HG03457 (cell line): Measurements from ENCODE around the gene GSE1.

Experiments
- ATAC-seq: cut with Tn5 transposase; IDR thresholded peaks from one replicate; pipeline ENCODE4 v1.9.1; 2021; ENCODE audit warnings: moderate number of reproducible peaks; ENCODE audit not compliant: unreplicated experiment

GSE1 gene

DNA sequence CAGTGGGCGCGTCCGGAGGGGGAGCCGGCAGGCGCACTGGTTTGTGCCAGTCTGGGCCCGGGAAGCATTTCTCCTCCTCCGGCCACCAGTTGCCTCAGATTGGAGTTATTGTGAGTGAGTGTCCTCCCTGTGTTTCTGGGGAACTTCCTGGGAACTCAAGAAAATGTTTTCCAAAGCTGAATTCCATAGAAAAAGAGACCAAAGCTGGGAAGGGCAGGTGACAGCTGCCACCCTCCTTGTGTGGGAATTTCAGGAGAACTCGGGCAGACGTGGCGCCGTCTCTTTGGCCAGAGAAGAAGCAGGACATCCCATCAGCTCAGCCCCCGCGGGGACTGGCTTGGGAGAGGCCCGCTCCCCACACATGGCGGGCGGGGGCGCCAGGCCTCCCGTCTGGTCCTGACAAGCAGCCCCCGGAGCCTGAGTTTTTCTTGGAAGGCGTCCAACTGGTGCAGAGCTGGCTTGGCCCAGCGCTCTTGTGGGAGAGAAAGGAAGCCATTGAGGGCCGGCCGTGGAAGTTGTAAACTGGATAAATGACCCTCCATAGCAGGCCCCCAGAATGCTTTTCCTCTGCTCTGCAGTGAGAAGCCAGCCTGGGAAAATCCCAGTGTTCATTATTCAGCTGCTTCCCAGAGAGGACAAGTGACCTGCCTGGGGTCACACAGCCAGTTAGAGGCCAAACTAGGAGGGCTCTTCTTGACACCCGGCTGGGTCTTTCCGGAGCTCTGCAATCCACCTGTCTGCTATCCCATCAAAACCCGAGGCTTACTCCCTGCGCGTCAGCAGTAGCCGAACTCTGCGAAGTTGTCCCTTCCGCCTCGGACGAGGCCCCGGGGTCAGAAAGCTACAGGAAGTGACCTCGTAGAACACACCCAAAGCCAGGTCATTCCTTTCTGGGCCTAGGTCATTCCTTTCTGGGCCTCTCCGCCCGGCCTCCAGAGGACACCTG is 39.2 kb upstream of the GSE1 start:
- ATAC-seq, result no peak

DNA sequence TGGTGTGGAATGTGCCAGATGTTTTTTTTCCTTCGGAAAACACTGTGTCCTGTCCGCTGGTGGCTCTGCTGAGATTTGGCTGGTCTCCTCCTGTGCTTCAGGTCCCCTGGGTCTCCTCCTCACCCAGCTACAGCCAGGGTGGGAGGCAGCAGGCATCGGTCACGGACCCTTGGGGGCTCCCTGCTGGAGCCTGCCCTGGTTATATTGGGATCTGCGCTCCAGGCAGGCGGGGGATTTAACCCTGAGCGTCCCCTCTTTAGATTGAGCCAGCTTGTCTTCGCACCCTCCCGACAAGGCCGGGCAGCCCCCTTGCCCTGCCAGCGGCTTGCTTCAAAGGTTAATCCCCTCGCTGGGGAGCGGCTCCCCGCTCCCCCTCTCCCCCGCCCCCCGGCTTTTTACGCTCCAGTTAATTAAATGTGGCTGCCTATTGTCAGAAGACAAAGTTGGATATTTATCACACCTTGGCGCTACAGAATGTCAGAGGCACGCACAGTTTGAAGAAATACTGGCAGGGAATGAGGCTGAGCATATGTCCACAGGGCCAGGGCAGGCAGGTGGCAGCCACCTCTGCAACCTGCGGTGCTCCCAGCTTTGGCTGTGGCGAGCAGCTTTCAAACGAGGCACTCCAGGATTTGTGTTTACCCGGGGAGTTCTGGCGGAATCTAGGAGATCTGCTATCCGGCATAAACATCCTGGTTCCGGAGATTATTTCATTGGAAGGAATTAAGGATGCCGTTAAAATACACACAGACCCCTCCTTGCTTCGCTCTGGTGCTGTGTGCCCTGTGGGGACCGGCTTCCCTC is 38.2 kb upstream of the GSE1 start:
- ATAC-seq, result no peak

DNA sequence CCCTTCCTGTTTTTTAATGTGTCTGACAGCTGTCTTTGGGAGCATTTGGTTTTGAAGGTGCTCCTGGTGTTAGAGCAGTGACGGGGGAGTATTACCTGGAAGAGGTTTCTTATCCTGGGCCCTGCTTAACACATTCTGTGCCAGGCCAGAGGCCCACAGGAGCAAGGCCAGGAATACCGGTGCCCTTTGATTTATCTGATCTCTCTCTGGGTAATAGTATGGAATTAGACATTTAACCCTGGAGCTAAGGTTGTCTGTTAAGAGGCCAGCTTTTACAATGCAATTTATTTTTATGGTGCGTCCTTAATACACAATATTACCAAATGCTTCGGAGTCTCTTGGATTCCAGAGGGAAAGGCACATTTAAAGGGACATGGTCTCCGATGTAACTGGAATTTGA is 37.2 kb upstream of the GSE1 start:
- no peak for ATAC-seq

DNA sequence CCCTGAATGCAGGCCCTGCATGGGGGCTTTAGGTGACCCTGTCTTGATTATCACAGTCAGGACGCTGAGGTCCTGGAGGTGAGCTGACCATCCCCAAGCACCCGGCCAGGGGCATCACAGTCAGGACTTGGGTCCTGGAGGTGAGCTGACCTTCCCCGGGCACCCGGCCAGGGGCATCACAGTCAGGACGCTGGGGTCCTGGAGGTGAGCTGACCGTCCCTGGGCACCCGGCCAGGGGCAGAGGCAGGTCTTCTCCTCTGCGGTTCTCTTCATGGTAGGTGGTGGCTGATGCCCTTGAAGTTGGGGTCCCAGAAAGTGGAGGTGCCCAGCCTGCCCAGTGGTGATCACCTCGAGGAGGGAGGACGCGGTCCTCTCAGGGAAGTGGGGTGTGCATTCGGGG is 36.2 kb upstream of the GSE1 start:
- ATAC-seq, result no peak

DNA sequence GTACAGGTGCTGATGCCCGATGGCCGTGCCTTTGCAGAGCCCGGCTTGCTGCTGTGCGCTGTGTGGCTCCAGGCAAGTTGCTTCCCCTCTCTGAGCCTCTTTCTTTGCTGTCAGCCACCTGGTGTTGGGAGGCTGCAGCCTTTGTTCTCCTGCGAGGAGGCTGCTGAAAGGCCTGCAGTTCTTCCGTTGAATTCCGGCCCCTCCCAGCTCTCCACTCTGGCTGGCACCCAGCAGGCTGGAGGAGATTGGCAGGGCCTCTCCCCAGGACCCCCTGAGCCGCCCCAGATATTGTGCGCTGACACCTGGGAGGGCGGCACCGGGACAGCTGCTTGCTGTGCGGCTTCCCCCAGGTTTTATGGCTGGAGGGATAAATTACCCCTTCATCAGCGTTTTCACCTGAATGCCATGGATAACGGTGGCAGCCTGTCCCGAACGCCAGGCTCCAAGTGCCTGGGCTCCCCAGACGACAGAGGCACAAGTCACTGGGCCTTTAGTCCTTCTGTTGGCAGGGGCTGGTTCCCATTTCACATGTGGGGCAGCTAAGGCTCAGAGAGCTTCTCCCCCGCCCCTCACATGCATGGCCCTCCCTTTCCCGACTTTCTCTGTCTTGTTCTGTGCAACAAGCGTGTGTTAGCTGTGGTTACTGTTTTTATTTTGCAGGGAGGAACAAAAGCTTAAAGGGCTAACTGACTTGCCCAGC is 35.1 kb upstream of the GSE1 start:
- ATAC-seq, result no peak

DNA sequence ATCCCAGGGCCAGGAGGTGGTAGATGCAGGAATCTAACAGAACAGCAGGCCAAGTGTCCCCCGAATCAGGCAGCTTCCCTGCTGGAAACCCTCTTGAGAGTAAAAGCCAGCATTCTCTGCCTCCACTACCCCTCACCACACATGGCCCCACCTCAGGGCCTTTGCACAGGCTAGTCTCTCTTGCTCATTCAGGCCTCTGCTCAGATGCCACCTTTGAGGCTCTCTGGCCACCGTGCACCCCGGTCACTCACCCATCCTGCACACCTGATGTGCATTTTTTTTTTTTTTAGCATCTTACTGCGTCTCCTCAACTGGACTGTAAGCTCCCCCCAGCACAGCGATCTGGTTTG is 34.5 kb upstream of the GSE1 start:
- ATAC-seq, result no peak

DNA sequence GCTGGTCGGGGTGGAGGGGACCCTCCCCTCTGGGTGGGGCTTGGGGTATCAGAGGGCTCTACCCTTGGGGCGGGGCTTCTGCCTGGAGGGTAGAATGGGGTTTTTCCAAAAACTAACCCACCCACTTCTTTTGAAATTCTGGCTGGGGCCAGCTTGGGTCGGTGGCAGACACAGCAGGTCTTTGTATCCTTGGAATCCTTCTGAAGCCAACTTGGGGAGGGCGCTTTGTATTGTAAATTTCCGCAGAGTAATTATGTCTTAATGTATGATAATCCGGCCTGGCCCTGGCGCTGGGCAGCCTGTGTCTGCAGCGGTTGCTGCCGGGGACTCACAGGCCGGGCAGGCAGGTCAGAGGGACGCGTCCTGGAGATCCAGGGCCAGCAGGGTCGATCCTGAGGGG is 33.9 kb upstream of the GSE1 start:
- ATAC-seq, result no peak

DNA sequence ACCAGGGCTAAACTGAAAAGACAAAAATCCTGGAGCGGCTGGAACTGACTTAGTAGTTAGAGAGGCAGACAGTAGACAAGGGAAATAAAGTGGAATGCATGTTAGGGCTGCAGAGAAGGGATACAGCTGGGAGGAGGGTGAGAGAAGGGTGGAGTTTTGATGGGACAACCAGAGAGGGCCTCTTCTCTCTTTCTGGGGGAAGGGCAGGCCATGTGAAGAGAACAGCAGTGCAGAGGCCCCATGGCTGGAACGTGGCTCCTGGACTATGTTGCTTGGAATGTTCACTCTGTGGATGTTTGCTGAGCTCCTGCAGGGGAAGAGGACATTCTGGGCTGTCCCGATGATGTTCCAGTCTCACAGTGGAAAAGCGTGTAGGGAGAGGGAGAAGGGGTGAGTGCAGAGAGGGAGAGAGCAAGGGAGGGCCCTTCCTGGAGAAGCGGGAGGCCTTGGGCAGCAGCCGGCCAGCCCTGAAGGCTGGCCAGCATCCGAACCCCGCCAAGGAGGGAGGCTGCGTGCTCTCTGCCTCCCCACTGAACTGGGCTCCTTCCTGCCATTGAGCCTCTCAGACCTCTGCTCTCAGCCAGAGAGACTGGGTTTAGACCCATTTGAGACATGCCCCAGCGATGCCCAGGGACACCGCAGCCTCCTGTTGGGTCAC is 33.1 kb upstream of the GSE1 start:
- no peak for ATAC-seq

DNA sequence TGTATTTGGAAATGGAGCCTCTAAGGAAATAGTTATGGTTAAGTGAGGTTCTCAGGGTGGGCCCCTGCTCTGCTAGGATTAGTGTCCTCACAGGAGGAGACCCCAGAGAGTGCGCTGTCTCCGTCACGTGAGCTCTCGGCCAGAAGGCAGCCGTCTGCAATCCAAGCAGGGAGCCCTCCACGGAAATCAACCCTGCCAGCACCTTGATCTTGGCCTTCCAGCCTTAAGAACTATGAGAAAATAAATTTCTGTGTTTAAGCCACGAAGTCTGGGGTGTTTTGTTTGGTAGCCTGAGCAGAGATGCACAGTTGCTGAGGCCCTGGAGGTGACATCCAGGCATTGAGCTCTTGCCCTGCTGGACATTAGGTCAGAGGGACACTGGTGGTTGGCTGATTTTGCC is 32.4 kb upstream of the GSE1 start:
- ATAC-seq, result no peak

DNA sequence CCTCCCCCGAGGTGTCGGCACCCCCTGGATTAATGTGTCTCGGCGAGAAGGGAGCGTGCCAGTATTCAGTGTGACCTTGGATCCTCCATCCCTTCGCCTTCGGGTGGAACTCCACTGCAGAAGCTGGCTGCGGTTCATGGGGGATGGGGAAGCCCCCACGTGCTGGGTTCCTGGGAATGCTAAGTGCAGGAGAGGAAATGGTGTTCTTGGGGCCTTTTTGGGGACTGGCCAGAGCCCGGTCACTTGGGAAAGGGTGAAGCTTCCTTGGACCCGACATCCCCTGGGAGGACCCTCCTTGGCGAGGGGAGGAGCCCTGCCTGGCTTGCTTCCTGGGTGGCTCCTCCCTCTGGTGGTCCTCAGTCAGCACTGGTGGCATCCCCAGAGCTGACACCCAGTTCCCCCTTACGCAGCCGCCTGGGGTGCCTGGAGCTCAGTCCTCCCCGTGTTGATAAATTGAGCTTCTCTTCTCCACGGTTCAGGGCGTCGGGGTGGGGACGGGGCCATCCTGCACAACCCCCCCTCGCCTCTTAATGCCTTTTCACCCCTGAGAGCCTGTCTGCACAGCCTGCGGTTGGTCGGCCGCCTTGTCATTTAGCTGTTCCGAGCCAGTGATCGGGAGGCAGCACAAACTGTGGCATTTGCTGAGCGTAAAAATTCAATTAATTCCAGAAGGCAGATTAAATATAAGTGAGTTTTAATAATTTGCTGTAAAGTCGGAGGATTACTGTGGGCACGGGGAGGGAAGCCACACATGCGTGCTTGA is 30.7 kb upstream of the GSE1 start:
- no peak for ATAC-seq

DNA sequence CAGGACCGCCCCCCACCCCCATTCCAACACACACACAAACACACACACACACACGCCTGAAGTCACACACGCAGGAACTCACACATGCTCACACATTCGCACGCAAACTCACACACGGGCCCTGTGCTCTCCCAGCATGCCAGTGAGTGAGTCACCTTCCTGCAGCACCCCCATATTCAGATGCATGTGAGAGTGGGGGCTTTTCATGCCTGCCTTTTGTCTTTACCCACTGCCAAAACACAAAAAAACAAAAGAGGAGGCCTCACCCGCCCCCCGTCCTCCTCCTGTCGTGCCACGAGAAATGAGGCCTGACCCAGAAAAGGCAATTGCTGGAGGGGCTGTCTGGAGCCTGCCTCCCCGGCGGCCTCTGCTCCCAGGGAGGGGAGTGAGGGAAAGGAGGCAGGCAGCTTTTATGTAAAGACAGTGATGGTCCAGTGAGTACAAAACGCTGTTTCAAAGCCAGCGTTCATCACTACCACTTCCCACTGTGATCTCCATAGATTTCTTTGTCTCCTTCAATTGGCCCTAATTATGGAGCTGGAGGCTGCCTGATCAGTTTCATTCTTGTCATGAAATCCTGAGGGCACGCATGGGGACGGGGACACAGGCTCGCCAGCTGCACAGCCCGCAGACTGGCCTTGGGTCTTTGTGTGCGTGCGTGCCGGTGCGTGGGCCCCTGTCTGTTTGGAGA is 29.5 kb upstream of the GSE1 start:
- no peak for ATAC-seq

DNA sequence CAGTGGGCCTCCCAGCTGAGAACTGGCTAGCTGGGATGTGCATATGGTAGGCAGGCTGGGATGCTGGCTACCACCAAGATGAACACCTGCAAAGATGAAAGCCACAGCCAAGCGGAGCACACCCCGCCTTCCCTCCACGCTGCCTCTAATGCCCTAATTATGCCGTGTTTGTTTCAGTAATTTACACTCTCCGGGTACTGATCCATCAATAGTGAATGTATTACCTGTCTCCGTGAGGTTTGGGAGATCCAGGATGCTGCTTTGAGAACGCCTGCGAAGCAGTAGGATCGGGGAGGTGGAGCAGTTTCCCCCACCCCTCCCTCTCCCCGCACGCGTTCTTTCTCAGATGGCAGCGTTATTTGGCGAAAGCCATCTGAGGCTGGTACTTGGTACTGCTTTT is 28.9 kb upstream of the GSE1 start:
- no peak for ATAC-seq

DNA sequence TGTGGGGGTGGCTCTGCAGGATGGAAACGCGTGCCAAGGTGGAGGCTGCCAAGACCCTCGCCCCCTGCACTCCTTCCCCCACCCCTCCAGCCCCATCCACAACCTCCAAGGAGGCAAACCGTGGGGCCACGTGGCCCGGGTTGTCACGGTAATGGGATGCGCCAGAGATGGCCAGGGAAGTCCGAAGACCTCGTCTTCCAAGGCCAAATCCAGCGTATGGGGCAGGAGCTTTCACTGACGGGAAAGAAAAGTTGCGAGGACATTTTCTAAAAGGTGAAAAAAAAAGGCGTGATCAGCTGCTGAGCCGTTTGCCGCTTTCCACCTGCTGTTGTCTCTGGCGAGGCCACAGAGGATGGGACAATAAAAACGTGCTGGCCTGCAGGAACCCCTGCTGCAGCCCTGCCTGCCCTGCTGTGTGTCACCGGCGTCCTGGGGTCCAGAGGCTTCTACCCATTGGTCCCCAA is 28.3 kb upstream of the GSE1 start:
- no peak for ATAC-seq

DNA sequence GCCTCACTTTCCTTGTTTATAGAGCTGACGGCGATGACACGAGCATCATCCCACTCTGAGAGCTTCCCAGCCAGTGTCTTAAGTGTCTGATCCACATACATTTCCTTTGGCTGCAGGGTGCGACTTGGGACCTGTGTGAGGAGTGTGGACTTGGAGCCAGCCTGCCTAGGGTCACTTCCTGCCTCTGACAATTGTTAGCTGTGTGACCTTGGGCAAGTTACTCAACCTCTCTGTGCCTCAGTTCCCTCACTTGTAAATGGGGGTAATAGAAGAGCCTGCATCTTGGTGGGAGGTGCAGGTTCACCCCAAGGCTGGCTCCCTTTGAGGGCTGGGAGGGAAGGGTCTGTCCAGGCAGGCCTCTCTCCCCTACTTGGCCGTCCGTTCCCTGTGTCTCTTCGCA is 27.4 kb upstream of the GSE1 start:
- no peak for ATAC-seq

DNA sequence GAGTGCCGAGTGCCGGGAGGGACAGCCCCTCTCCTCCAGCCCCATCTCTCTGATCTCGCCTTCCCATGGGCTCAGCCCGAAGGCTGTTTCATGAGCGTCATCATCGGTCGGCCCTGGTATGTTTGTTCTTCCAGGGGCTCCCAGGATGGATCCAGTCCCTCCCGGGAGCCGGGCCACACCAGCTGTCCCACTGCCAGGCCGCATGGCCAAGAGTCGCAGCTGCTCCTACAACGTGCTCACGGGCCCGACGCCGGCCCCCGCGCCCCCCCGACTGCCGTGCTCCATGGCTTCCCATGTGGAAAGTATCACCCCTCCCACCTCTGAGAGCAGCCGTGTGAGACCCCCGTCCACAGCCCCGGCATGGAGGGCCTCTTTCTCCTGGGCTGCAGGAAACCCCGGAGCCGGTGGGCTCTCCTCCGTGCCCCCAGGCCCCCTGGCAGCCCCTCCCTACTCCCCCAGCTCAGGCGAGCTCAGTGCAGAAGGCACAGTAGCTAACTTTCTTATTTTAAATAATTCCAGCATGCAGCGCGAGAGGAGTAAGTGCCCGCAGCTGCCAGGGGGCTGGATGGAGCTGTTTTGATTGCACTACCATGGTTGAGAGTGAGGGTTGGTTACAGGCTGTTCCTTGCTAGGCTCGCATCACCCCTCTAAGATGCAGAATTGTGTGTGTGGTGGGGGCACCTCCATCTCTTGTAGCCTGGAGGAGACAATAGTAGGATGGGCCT is 26.6 kb upstream of the GSE1 start:
- ATAC-seq, result no peak

DNA sequence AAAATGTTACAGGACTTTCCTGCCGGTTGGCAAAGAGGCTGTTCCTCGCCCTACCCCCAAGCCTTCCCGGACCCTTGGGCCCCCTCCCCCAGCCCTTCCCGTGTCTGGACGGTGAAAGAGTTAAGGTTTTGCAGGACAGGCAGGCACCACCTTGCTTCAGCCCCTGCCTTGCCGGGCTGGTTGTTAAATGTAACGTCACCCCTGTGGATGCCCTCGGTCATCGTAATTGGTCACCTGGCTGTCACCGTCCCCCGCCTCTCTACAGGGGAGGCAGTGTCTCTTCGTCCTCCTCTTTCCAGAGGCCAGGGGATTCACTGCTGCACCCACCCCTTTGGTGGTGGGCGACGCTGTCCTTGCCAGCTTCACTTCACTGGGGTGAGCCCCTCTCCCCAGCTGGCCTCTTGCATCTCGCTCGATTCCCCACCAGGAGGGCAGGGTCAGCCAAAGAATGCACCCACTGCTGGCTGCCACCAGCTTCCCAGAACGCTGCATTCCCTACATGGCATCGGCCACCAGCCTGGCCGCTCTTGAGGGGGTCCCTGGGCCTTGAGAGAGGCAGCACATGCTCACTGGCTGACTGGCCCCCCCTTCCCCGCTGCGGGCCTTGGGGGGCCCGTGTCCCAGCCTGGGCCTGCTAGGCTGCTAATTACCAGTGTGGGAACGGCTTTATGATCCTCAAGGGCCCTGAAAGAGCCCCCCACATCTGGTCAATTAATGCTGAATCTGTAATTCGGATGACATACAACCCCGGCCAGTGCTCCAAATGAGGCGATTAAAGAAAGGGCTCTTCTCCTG is 25.2 kb upstream of the GSE1 start:
- no peak for ATAC-seq

DNA sequence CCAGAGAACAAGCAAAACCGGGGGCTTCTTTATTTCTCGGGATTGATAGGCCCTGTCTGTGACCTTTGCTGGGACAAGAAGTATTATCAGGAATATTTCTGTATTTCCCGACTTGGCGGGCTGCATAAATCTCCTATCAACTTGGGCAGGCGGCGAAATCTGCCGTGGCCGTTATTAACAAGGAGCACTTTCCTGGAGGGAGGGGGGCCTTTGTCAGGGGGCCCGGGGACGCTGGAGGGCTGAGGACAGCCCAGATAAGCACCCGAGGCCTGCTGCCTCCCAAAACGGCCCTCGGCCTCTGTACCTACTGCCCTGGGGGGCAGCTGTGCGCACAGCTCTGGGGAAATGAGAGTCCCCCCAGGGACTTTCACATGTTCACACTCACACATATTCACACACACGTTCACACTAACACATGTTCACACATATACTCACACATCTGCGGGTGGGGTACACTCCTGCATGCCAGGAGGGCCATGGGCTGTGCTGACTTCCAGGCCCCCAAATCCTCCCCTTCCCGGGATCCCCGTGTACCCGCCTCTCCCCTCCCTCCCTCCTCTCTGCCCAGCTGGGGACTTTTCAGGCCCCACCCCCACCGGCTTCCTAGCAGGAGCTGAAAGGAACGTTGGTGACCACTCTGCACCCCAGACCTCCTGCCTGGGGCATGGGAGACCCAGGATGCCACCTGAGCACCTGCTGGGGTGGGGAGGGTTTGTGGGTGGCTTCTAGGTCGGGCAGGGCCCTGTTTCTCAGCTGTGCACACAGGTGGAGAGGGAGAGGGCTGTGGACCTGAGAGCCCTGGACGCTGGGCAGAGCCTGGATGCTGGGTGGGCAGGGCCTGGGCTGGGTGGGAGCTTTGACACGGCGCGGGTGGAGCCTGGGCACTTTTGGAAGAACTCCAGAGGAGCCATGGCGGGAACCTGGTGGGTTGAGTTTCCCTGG is 24.3 kb upstream of the GSE1 start:
- no peak for ATAC-seq
